ENCODE measurements around the gene LGALS14. TPM values are rescaled to one million over a fixed set of nuclear protein-coding genes. Genes with fewer than 3 reads are reported as not detected.

LGALS14 gene
- total RNA-seq = under 1 TPM in 1 of 2 experiments, not detected in 1; 0.83 TPM

GRCh38 chr19:39704181-39705044, at the start of gene LGALS14:
TSS of gene LGALS14 (plus strand) at chr19:39704481. CDS start at chr19:39704529, 48 bp downstream.

GRCh38 chr19:39655613-39656012, 48.7 kb upstream of the LGALS14 start, which contains the start of gene LGALS16:
TSS of gene LGALS16 (plus strand) at chr19:39655913. CDS start at chr19:39655962, 49 bp downstream.

GRCh38 chr19:39737891-39738290, 33.6 kb downstream of the LGALS14 start, which contains the start of gene CLC:
TSS of gene CLC (minus strand) at chr19:39738029. CDS start at chr19:39737952, 77 bp downstream.

Other genes with a start within 250 kb of the LGALS14 start
- gene TIMM50, start 223.6 kb upstream of the LGALS14 start, total RNA-seq = 10 to 100 TPM; 45.9 to 46.0 TPM
- gene DLL3, start 205.5 kb upstream of the LGALS14 start, total RNA-seq = under 1 TPM; 0.10 to 0.14 TPM
- gene SELENOV, start 189.3 kb upstream of the LGALS14 start, total RNA-seq = not detected
- gene EID2B, start 171.6 kb upstream of the LGALS14 start, total RNA-seq = 1 to 10 TPM; 4.2 to 4.7 TPM
- gene EID2, start 164.3 kb upstream of the LGALS14 start, total RNA-seq = 10 to 100 TPM; 18.3 to 18.5 TPM
- gene LGALS13, start 102.0 kb upstream of the LGALS14 start, total RNA-seq = not detected
- not detected for gene LGALS16, start 48.6 kb upstream of the LGALS14 start, total RNA-seq
- gene CLC, start 33.5 kb downstream of the LGALS14 start, total RNA-seq = 1 to 10 TPM in 1 of 2 experiments, under 1 TPM in 1; 0.91 to 1.5 TPM
- not detected for gene LEUTX, start 74.4 kb downstream of the LGALS14 start, total RNA-seq
- gene DYRK1B, start 129.7 kb downstream of the LGALS14 start, total RNA-seq = 10 to 100 TPM; 13.4 to 14.1 TPM
- 100 to 1,000 TPM; 377 to 379 TPM for gene FBL, start 141.9 kb downstream of the LGALS14 start, total RNA-seq
- gene FCGBP, start 230.2 kb downstream of the LGALS14 start, total RNA-seq = 1 to 10 TPM; 4.7 to 4.8 TPM

All from activated naive CD4-positive, alpha-beta T cell treated with anti-CD3 and anti-CD28 coated beads, Interleukin-2, amount 10 ng/mL, durations not matched to agents 5 hours and 36 hours (primary cell).